ENCODE measurements around the gene HDAC9.

Gene HDAC9

GRCh38 chr7:18511351-18512140 is 16.0 kb downstream of the HDAC9 start:
- peaks cover 75% of the 10 kb centered on the region for H3K4me1 ChIP-seq (ENCODE audit: control insufficient read depth, low read length)
- no peak overlapping the region for H3K4me2 ChIP-seq (ENCODE audit: low read length)
- H3K36me3 ChIP-seq (ENCODE audit: control insufficient read depth, low read length) = peaks cover 4% of the 10 kb centered on the region; the same call in 1 of the 2 replicates
- H4K20me1 ChIP-seq (ENCODE audit: control insufficient read depth, insufficient read depth, low read depth, low read length) = no peaks in the 10 kb centered on the region
- no peaks in the 10 kb centered on the region for H3K9me3 ChIP-seq (ENCODE audit: control insufficient read depth, insufficient read depth, low read length)
- no peak overlapping the region for H3K4me3 ChIP-seq (ENCODE audit: low read length)
- H3K79me2 ChIP-seq (ENCODE audit: control insufficient read depth, low read length) = peaks cover 72% of the 10 kb centered on the region
- no peaks in the 10 kb centered on the region for H3K9me2 ChIP-seq (replicated peaks; ENCODE audit: control insufficient read depth, low read length)
- no peaks in the 10 kb centered on the region for H3K27me3 ChIP-seq (ENCODE audit: control insufficient read depth, low read length)
- H3F3A ChIP-seq (ENCODE audit: control insufficient read depth, insufficient read depth) = peaks cover 14% of the 10 kb centered on the region
- H3K27ac ChIP-seq (ENCODE audit: low read depth, low read length) = no peak overlapping the region
- TF ChIP-seq CTCF (IDR thresholded peaks at IDR 0.05; ENCODE audit: low read depth, low read length, poor library complexity, severe bottlenecking) (no peak), EZH2phosphoT487 (IDR thresholded peaks at IDR 0.05; ENCODE audit: borderline replicate concordance, low read length) (no peak)

GRCh38 chr7:18513343-18513742 is 17.8 kb downstream of the HDAC9 start:
- Histone ChIP-seq H3K36me3 (ENCODE audit: control insufficient read depth, low read length) (peaks cover 9% of the 10 kb centered on the region; the same call in 1 of the 2 replicates), H4K20me1 (ENCODE audit: control insufficient read depth, insufficient read depth, low read depth, low read length) (no peaks in the 10 kb centered on the region), H3K27ac (ENCODE audit: low read depth, low read length) (no peak overlapping the region), H3K79me2 (ENCODE audit: control insufficient read depth, low read length) (peaks cover 73% of the 10 kb centered on the region), H3F3A (ENCODE audit: control insufficient read depth, insufficient read depth) (peaks cover 17% of the 10 kb centered on the region), H3K9me3 (ENCODE audit: control insufficient read depth, insufficient read depth, low read length) (no peaks in the 10 kb centered on the region), H3K9me2 (replicated peaks; ENCODE audit: control insufficient read depth, low read length) (no peaks in the 10 kb centered on the region), H3K4me3 (ENCODE audit: low read length) (no peak overlapping the region), H3K4me2 (ENCODE audit: low read length) (no peak overlapping the region), H3K27me3 (ENCODE audit: control insufficient read depth, low read length) (no peaks in the 10 kb centered on the region), H3K4me1 (ENCODE audit: control insufficient read depth, low read length) (peaks cover 76% of the 10 kb centered on the region)
- TF ChIP-seq CTCF (IDR thresholded peaks at IDR 0.05; ENCODE audit: low read depth, low read length, poor library complexity, severe bottlenecking) (no peak), EZH2phosphoT487 (IDR thresholded peaks at IDR 0.05; ENCODE audit: borderline replicate concordance, low read length) (no peak)

- Histone ChIP-seq H3K79me2 (ENCODE audit: control insufficient read depth, low read length) (peaks cover 71% of the 10 kb centered on the region), H3K4me2 (ENCODE audit: low read length) (no peak overlapping the region), H3K9me3 (ENCODE audit: control insufficient read depth, insufficient read depth, low read length) (no peaks in the 10 kb centered on the region), H4K20me1 (ENCODE audit: control insufficient read depth, insufficient read depth, low read depth, low read length) (no peaks in the 10 kb centered on the region), H3K4me3 (ENCODE audit: low read length) (no peak overlapping the region), H3F3A (ENCODE audit: control insufficient read depth, insufficient read depth) (peaks cover 29% of the 10 kb centered on the region), H3K27ac (ENCODE audit: low read depth, low read length) (no peak overlapping the region), H3K4me1 (ENCODE audit: control insufficient read depth, low read length) (peaks cover 76% of the 10 kb centered on the region), H3K36me3 (ENCODE audit: control insufficient read depth, low read length) (peaks cover 9% of the 10 kb centered on the region; the same call in 1 of the 2 replicates), H3K9me2 (replicated peaks; ENCODE audit: control insufficient read depth, low read length) (no peaks in the 10 kb centered on the region), H3K27me3 (ENCODE audit: control insufficient read depth, low read length) (no peaks in the 10 kb centered on the region)
- TF ChIP-seq EZH2phosphoT487 (IDR thresholded peaks at IDR 0.05; ENCODE audit: borderline replicate concordance, low read length) (no peak), CTCF (IDR thresholded peaks at IDR 0.05; ENCODE audit: low read depth, low read length, poor library complexity, severe bottlenecking) (no peak)
These were observed 19.5 kb downstream of the HDAC9 start for GRCh38 chr7:18515067-18515466.

All from DOHH2 (cell line).